ENCODE results near the gene DNAJC5.
"Not testable (repeated sequence)": the region's sequence is repeated elsewhere in the genome, so short reads cannot be mapped to it uniquely, and the experiment has no call there.

Gene DNAJC5

DNA sequence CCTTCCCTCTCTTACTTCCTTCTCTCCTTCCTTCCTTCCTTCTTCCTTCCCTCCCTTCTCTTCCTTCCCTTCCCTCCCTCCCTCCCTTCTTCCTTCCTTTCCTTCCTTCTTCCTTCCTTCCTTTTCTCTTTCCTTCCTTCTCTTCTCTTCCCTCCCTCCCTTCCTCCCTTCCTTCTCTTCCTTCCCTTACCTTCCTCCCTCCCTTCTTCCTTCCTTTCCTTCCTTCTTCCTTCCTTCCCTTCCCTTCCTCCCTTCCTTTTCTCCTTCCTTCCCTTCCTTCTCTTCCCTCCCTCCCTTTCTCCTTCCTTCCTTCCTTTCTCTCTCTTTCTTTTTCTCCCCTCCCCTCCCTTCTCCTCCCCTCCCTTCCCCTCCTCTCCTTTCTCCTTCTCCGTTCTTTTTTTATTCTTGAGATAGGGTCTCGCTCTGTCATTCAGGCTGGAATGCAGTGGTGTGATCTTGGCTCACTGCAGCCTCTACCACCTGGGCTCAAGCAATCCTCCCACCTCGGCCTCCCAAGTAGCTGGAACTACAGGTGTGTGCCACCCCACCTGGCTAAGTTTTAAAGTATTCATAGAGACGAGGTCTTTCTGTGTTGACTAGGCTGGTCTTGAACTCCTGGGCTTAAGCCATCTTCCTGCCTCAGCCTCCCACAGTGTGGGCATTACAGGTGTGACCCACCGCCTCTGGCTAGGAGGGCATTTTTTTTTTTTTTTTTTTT is 75.9 kb downstream of the DNAJC5 start:
- no peak for FAIRE-seq
- DNase-seq (ENCODE audit: insufficient read length, low spot score) = no peak

GRCh38 chr20:63971960-63972311 is 77.0 kb downstream of the DNAJC5 start:
- DNase-seq (ENCODE audit: insufficient read length, low spot score); FAIRE-seq: not testable (repeated sequence)

More for the DNA sequence above, 75.9 kb downstream of the DNAJC5 start:
- TF ChIP-seq, protein P1, sequence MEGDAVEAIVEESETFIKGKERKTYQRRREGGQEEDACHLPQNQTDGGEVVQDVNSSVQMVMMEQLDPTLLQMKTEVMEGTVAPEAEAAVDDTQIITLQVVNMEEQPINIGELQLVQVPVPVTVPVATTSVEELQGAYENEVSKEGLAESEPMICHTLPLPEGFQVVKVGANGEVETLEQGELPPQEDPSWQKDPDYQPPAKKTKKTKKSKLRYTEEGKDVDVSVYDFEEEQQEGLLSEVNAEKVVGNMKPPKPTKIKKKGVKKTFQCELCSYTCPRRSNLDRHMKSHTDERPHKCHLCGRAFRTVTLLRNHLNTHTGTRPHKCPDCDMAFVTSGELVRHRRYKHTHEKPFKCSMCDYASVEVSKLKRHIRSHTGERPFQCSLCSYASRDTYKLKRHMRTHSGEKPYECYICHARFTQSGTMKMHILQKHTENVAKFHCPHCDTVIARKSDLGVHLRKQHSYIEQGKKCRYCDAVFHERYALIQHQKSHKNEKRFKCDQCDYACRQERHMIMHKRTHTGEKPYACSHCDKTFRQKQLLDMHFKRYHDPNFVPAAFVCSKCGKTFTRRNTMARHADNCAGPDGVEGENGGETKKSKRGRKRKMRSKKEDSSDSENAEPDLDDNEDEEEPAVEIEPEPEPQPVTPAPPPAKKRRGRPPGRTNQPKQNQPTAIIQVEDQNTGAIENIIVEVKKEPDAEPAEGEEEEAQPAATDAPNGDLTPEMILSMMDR (IDR thresholded peaks at IDR 0.05; ENCODE audit: insufficient read depth, missing control alignments) = no peak

- DNase-seq (ENCODE audit: insufficient read length, low spot score) = peak; percentile 8
- FAIRE-seq = no peak
- TF ChIP-seq, protein P1 (IDR thresholded peaks at IDR 0.05; ENCODE audit: insufficient read depth, missing control alignments) = no peak
Measured at GRCh38 chr20:63972312-63973159, 77.6 kb downstream of the DNAJC5 start.

DNA sequence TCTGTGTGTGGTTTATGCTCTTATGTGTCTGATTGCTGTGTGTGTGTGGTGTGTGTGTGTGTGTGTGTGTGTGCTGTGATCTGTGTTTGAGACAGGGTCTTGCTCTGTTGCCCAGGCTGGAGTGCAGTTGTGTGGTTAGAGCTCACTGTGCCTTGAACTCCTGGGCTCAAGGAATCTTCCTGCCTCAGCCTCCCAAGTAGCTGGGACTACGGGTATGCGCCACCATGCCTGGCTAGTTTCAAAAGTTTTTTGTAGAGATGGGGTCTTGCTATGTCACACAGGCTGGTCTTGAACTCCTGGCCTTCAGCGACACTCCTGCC is 78.2 kb downstream of the DNAJC5 start:
- TF ChIP-seq, protein P1 (IDR thresholded peaks at IDR 0.05; ENCODE audit: insufficient read depth, missing control alignments) = no peak
- FAIRE-seq = no peak

DNA sequence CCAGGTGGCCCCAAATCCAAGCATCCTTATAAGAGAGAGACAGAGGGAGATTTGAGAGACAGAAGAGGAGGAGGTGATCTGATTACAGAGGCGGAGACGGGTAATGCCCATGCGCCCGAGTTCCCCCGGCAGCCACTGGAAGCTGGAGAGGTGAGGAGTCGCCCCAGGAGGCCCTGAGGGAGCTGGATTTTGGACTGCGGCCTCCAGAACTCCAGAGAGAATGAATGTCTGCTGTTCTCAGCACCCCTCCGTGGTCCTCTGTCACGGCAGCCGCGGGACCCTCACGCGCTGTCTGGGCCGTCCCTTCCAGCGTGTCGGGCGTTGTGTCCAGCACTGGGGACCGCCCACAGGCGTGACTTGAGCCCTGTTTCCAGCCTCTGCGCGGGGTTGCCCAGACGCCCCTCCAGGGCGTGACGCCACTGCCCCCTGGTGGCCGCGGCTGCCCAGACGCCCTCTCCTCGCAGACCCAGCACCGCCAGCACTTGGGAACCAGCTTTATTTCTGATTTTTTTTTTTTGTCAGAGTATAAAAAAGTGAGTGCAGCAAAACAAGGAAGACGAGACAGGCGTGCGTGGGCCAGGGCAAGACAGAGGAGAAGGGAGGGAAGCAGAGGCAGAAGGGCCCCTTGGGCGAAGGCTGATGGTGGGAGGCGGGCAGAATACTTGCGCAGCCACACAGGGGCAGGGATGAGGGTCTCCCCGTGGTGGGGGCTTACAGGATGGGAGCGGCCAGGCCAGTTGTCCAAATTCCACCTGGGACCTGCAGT is 78.9 kb downstream of the DNAJC5 start:
- FAIRE-seq (peak; percentile 64), DNase-seq (ENCODE audit: insufficient read length, low spot score) (peak; percentile 88)
- TF ChIP-seq, protein P1 (IDR thresholded peaks at IDR 0.05; ENCODE audit: insufficient read depth, missing control alignments) = peak; percentile 96

More for the DNA sequence above, 78.2 kb downstream of the DNAJC5 start:
- DNase-seq (ENCODE audit: insufficient read length, low spot score) = no peak

DNA sequence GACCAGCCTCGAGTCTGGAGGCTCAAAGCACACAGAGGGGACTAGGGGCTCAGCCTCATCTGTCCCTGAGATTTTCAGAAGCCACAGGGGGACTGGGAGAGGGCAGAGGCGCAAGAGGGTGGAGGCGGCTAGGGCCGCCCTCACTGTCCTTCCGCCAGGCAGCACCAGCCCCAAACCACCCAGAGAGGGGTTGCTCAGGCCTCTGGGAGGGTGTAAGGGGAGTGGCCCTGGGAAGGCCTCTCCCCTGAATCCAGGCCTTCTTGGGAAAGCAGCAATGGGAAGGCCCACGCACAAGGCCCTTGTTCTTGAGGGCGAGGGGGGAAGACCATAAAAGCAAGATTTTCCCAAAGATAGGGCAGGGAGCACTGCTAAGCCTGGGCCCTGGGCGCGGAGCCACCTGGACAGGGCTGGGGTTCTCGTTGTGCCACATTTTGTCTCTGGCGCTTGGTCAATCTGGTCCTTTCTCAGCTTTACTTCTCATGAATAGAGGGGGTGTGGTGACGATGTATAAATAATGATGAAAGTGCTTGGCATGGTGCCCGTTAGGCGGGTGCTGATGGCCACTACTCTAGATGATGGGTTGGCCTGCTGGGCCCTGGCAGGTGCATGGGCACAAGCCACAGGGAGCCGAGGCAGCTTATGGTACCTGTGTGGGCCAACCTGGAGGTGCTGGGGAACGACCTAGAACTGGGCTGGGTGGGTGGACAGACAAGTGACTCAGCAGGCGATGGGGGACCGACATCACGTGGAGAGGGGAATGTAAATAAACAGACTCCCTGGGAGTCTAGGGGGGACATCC is 79.7 kb downstream of the DNAJC5 start:
- FAIRE-seq (no peak), DNase-seq (ENCODE audit: insufficient read length, low spot score) (peak; percentile 10)
- TF ChIP-seq, protein P1 (IDR thresholded peaks at IDR 0.05; ENCODE audit: insufficient read depth, missing control alignments) = no peak

DNA sequence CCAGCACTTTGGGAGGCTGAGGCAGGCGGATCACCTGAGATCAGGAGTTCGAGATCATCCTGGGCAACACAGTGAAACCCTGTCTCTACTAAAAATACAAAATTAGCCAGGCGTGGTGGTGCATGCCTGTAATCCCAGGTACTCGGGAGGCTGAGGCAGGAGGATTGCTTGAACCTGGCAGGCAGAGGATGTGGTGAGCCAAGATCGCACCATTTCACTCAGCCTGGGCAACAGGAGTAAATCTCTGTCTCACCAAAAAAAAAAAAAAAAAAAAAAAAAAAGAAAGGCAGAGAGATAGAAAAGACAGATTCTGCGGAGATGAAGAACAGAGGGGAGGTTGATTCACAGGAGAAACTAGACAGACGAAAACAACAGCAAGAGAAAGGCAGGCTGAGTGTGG is 81.6 kb downstream of the DNAJC5 start:
- DNase-seq (ENCODE audit: insufficient read length, low spot score); FAIRE-seq: not testable (repeated sequence)

Measured in D721Med (cell line).